Astrocyte of the cerebellum (primary cell): ENCODE data around the gene COL4A1.

Experiments used
- DNase-seq: peaks from one replicate; pipeline ENCODE4 v3.0.0-alpha.2; 2011; ENCODE audit warnings: low read depth
- H3K4me3 ChIP-seq: 2 replicates; pipeline ENCODE4 v1.5.1; 2011; ENCODE audit warnings: mild to moderate bottlenecking, low read depth, low read length, moderate library complexity
- CTCF ChIP-seq: IDR thresholded peaks from 2 replicates; pipeline ENCODE4 v1.5.1; 2012; ENCODE audit warnings: low read length, low read depth, moderate library complexity, mild to moderate bottlenecking; ENCODE audit errors: missing control alignments
- in situ Hi-C: cut with HindIII; loops from 2 replicates; pipeline ENCODE4 v1.10.0; 2017; ENCODE audit warnings: low sequenced_read_pairs

The COL4A1 gene

GRCh38 chr13:110103534-110103933 lies 203.4 kb downstream of the COL4A1 start:
- no peak overlapping the region for H3K4me3 ChIP-seq
- DNase-seq: no peak
- no peak for TF ChIP-seq CTCF
- in situ Hi-C loops: loop anchor here (10.0 kb wide), 1 partner anchor 999 kb away; no protein-coding TSS in a partner anchor

GRCh38 chr13:110103026-110103425 lies 203.9 kb downstream of the COL4A1 start:
- no peak for TF ChIP-seq CTCF
- in situ Hi-C loops: loop anchor here (10.0 kb wide), 1 partner anchor 998 kb away; no protein-coding TSS in a partner anchor
- DNase-seq: no peak
- H3K4me3 ChIP-seq: no peak overlapping the region

- in situ Hi-C loops: loop anchor here (10.0 kb wide), 1 partner anchor 997 kb away; no protein-coding TSS in a partner anchor
- TF ChIP-seq CTCF: no peak
- no peak overlapping the region for H3K4me3 ChIP-seq
- no peak for DNase-seq
Measured at GRCh38 chr13:110102053-110102452, 204.9 kb downstream of the COL4A1 start.

- H3K4me3 ChIP-seq: no peak overlapping the region
- no peak for DNase-seq
- no peak for TF ChIP-seq CTCF
- in situ Hi-C loops: loop anchor here (10.0 kb wide), 1 partner anchor 995 kb away; no protein-coding TSS in a partner anchor
Measured at GRCh38 chr13:110099922-110100321, 207.0 kb downstream of the COL4A1 start.
